ENCODE data around the gene HIBCH.

DNA sequence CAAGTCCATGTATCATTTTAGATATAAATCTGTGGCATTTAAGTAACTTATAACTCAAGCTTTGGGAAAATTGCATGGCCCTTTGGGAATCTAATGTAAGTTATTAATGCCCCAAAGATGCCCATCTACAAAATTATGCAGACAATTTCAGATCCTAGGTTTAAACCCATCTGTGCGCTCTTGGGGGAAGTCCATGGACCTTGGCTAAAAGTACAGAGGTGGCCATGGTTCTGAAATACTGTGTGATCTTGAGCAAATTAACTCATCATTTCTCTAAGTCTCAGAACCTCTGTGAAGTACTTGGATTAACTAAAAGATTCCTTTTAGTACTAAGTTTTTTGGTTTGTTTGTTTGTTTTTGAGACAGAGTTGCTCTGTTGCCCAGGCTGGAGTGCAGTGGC lies 43.3 kb upstream of the HIBCH start:
- TF ChIP-seq XRCC3 (IDR thresholded peaks at IDR 0.05) (no peak), ZEB2 (IDR thresholded peaks at IDR 0.05) (no peak), TCF7L2 (IDR thresholded peaks at IDR 0.05; ENCODE audit: low read depth, low read length) (no peak), MTA3 (IDR thresholded peaks at IDR 0.05; ENCODE audit: borderline replicate concordance) (no peak), FOXM1 (IDR thresholded peaks at IDR 0.05; ENCODE audit: low read depth) (no peak), FOXM1 (CRISPR knock-in tag; IDR thresholded peaks at IDR 0.05; ENCODE audit: low read depth) (no peak), GABPB1 (CRISPR knock-in tag; IDR thresholded peaks at IDR 0.05) (no peak), BMI1 (IDR thresholded peaks at IDR 0.05; ENCODE audit: low read length) (no peak), REST (IDR thresholded peaks at IDR 0.05; ENCODE audit: borderline replicate concordance) (no peak), REST (CRISPR knock-in tag; IDR thresholded peaks at IDR 0.05; ENCODE audit: low read depth) (no peak), EP300 (IDR thresholded peaks at IDR 0.05; ENCODE audit: low read length) (no peak), NR1H2 (CRISPR knock-in tag; IDR thresholded peaks at IDR 0.05) (no peak), ESRRA (IDR thresholded peaks at IDR 0.05; ENCODE audit: borderline replicate concordance, low read depth) (no peak)
- TF ChIP-seq, protein P1, sequence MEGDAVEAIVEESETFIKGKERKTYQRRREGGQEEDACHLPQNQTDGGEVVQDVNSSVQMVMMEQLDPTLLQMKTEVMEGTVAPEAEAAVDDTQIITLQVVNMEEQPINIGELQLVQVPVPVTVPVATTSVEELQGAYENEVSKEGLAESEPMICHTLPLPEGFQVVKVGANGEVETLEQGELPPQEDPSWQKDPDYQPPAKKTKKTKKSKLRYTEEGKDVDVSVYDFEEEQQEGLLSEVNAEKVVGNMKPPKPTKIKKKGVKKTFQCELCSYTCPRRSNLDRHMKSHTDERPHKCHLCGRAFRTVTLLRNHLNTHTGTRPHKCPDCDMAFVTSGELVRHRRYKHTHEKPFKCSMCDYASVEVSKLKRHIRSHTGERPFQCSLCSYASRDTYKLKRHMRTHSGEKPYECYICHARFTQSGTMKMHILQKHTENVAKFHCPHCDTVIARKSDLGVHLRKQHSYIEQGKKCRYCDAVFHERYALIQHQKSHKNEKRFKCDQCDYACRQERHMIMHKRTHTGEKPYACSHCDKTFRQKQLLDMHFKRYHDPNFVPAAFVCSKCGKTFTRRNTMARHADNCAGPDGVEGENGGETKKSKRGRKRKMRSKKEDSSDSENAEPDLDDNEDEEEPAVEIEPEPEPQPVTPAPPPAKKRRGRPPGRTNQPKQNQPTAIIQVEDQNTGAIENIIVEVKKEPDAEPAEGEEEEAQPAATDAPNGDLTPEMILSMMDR (IDR thresholded peaks at IDR 0.05 in 2 of 3, conservative IDR thresholded peaks at IDR 0.05 in 1 of 3; ENCODE audit: insufficient read depth in 2 of 3, low read depth in 1 of 3, low read length in 3 of 3): no peak
- TF ChIP-seq, protein P2, sequence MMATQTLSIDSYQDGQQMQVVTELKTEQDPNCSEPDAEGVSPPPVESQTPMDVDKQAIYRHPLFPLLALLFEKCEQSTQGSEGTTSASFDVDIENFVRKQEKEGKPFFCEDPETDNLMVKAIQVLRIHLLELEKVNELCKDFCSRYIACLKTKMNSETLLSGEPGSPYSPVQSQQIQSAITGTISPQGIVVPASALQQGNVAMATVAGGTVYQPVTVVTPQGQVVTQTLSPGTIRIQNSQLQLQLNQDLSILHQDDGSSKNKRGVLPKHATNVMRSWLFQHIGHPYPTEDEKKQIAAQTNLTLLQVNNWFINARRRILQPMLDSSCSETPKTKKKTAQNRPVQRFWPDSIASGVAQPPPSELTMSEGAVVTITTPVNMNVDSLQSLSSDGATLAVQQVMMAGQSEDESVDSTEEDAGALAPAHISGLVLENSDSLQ (IDR thresholded peaks at IDR 0.05): no peak

Data from K562 (cell line).